Astrocyte (in vitro differentiated cells and primary cell): ENCODE measurements around the gene SIK3. TPM values are rescaled to one million over a fixed set of nuclear protein-coding genes. Genes with fewer than 3 reads are reported as not detected.

ENCODE experiments used
- DNase-seq: peaks from one replicate; pipeline ENCODE4 v3.0.0-alpha.2; 2010; ENCODE audit warnings: low read depth
- FAIRE-seq: peaks from 2 replicates; lab custom pipeline; 2011; peaks lifted over from hg19 to GRCh38; lab: Jason Lieb, UNC
- H2AFZ ChIP-seq: 2 replicates; pipeline ENCODE4 v1.6.0; 2012; ENCODE audit warnings: low read depth, low read length, inconsistent platforms
- H3K27ac ChIP-seq: 2 replicates; pipeline ENCODE4 v1.5.1; 2011; ENCODE audit warnings: low read depth, low read length, inconsistent platforms
- H3K27me3 ChIP-seq: 2 replicates; pipeline ENCODE4 v1.6.0; 2011; ENCODE audit warnings: low read length, inconsistent platforms; ENCODE audit not compliant: insufficient read depth
- H3K36me3 ChIP-seq: 2 replicates; pipeline ENCODE4 v1.5.1; 2011; ENCODE audit warnings: low read length, inconsistent platforms; ENCODE audit not compliant: insufficient read depth
- H3K4me1 ChIP-seq: 2 replicates; pipeline ENCODE4 v1.5.1; 2011; ENCODE audit warnings: low read length, inconsistent platforms; ENCODE audit not compliant: insufficient read depth
- H3K4me2 ChIP-seq: 2 replicates; pipeline ENCODE4 v1.6.0; 2012; ENCODE audit warnings: low read length, inconsistent platforms
- H3K4me3 ChIP-seq: 2 replicates; pipeline ENCODE4 v1.5.1; 2011; ENCODE audit warnings: low read depth, mild to moderate bottlenecking, low read length, inconsistent platforms; ENCODE audit not compliant: insufficient read depth
- H3K79me2 ChIP-seq: 2 replicates; pipeline ENCODE4 v1.6.0; 2012; ENCODE audit warnings: mild to moderate bottlenecking, low read length, inconsistent platforms; ENCODE audit not compliant: insufficient read depth
- H3K9ac ChIP-seq: 2 replicates; pipeline ENCODE4 v1.6.0; 2012; ENCODE audit warnings: mild to moderate bottlenecking, low read length, inconsistent platforms
- H3K9me3 ChIP-seq: 2 replicates; pipeline ENCODE4 v1.5.1; 2012; ENCODE audit warnings: low read depth, mild to moderate bottlenecking, low read length, inconsistent platforms; ENCODE audit not compliant: insufficient read depth
- H4K20me1 ChIP-seq: 2 replicates; pipeline ENCODE4 v1.6.0; 2012; ENCODE audit warnings: low read length, inconsistent platforms; ENCODE audit not compliant: insufficient read depth
- H3K27ac Mint-ChIP-seq: one replicate; pipeline ENCODE4 v1.8.0; 2021; ENCODE audit warnings: mild to moderate bottlenecking, mixed read lengths; ENCODE audit not compliant: unreplicated experiment
- H3K27me3 Mint-ChIP-seq: one replicate; pipeline ENCODE4 v1.8.0; 2021; ENCODE audit warnings: low read depth, mixed read lengths; ENCODE audit not compliant: unreplicated experiment
- H3K36me3 Mint-ChIP-seq: one replicate; pipeline ENCODE4 v1.8.0; 2021; ENCODE audit warnings: low read depth, mixed read lengths; ENCODE audit not compliant: unreplicated experiment
- H3K4me1 Mint-ChIP-seq: one replicate; pipeline ENCODE4 v1.8.0; 2021; ENCODE audit warnings: low read depth, mixed read lengths; ENCODE audit not compliant: unreplicated experiment
- H3K4me3 Mint-ChIP-seq: one replicate; pipeline ENCODE4 v1.8.0; 2021; ENCODE audit warnings: mild to moderate bottlenecking, moderate library complexity, mixed read lengths; ENCODE audit not compliant: unreplicated experiment
- H3K9me3 Mint-ChIP-seq: one replicate; pipeline ENCODE4 v1.8.0; 2021; ENCODE audit warnings: mild to moderate bottlenecking, mixed read lengths; ENCODE audit not compliant: unreplicated experiment
- CTCF ChIP-seq: IDR thresholded peaks from 2 replicates; pipeline ENCODE4 v1.5.1; 2011; ENCODE audit warnings: low read depth, mild to moderate bottlenecking, inconsistent platforms, low read length, moderate library complexity; ENCODE audit not compliant: insufficient read depth
- EZH2 ChIP-seq: IDR thresholded peaks from 2 replicates; pipeline ENCODE4 v1.6.1; 2012; ENCODE audit warnings: mild to moderate bottlenecking, low read length, inconsistent platforms; ENCODE audit not compliant: insufficient read depth
- total RNA-seq: library from RNA; stranded (reverse); gene quantifications from 2 replicates; pipeline ENCODE4 v1.2.1, GENCODE V29; 2021

Gene SIK3
- total RNA-seq, 1 donor from 2014 or later: 34.4 TPM

GRCh38 chr11:116931206-116931953 lies 166.8 kb downstream of the SIK3 start:
- no peaks in the 10 kb centered on the region for H3K27me3 ChIP-seq
- peak; percentile 36 for DNase-seq
- H3K36me3 ChIP-seq: no peaks in the 10 kb centered on the region
- no peaks in the 10 kb centered on the region for H3K79me2 ChIP-seq
- H4K20me1 ChIP-seq: peaks cover 5% of the 10 kb centered on the region
- H3K27me3 Mint-ChIP-seq: no peaks in the 10 kb centered on the region
- H3K4me2 ChIP-seq: no peak overlapping the region
- no peak for FAIRE-seq
- no peaks in the 10 kb centered on the region for H3K9me3 Mint-ChIP-seq
- H3K4me3 Mint-ChIP-seq: no peak overlapping the region
- H3K9me3 ChIP-seq: no peaks in the 10 kb centered on the region
- H3K27ac ChIP-seq: no peak overlapping the region
- peaks cover 5% of the 10 kb centered on the region for H3K36me3 Mint-ChIP-seq
- no peak overlapping the region for H3K27ac Mint-ChIP-seq
- peaks cover 3% of the 10 kb centered on the region for H3K4me1 ChIP-seq
- TF ChIP-seq EZH2: no peak
- no peak for TF ChIP-seq CTCF
- no peak overlapping the region for H3K9ac ChIP-seq
- H2AFZ ChIP-seq: no peak overlapping the region
- H3K4me1 Mint-ChIP-seq: peaks cover 27% of the 10 kb centered on the region
- no peak overlapping the region for H3K4me3 ChIP-seq

GRCh38 chr11:116930586-116930985 lies 167.6 kb downstream of the SIK3 start:
- Histone ChIP-seq H3K4me2 (peak overlapping the region; percentile 53), H3K4me3 (no peak overlapping the region), H3K79me2 (no peaks in the 10 kb centered on the region), H3K27ac (no peak overlapping the region), H3K27me3 (no peaks in the 10 kb centered on the region), H3K4me1 (peaks cover 3% of the 10 kb centered on the region), H3K9me3 (no peaks in the 10 kb centered on the region), H3K36me3 (no peaks in the 10 kb centered on the region), H3K9ac (peak overlapping the region; percentile 26), H2AFZ (no peak overlapping the region), H4K20me1 (peaks cover 5% of the 10 kb centered on the region)
- no peak for TF ChIP-seq EZH2
- TF ChIP-seq CTCF: no peak
- peaks cover 27% of the 10 kb centered on the region for H3K4me1 Mint-ChIP-seq
- no peak for FAIRE-seq
- no peak overlapping the region for H3K27ac Mint-ChIP-seq
- H3K9me3 Mint-ChIP-seq: no peaks in the 10 kb centered on the region
- H3K4me3 Mint-ChIP-seq: peak overlapping the region; percentile 8
- no peaks in the 10 kb centered on the region for H3K27me3 Mint-ChIP-seq
- DNase-seq: no peak
- peaks cover 4% of the 10 kb centered on the region for H3K36me3 Mint-ChIP-seq

- Histone ChIP-seq H3K9me3 (no peaks in the 10 kb centered on the region), H3K79me2 (no peaks in the 10 kb centered on the region), H3K4me2 (peak overlapping the region; percentile 53), H3K9ac (peak overlapping the region; percentile 26), H3K4me1 (peaks cover 3% of the 10 kb centered on the region), H3K4me3 (no peak overlapping the region), H3K36me3 (no peaks in the 10 kb centered on the region), H2AFZ (no peak overlapping the region), H4K20me1 (peaks cover 5% of the 10 kb centered on the region), H3K27ac (no peak overlapping the region), H3K27me3 (no peaks in the 10 kb centered on the region)
- no peaks in the 10 kb centered on the region for H3K27me3 Mint-ChIP-seq
- TF ChIP-seq EZH2 (no peak), CTCF (no peak)
- H3K27ac Mint-ChIP-seq: peak overlapping the region; percentile 29
- peaks cover 27% of the 10 kb centered on the region for H3K4me1 Mint-ChIP-seq
- H3K4me3 Mint-ChIP-seq: no peak overlapping the region
- peaks cover 5% of the 10 kb centered on the region for H3K36me3 Mint-ChIP-seq
- no peaks in the 10 kb centered on the region for H3K9me3 Mint-ChIP-seq
- FAIRE-seq: no peak
- DNase-seq: peak; percentile 32
These were observed 168.1 kb downstream of the SIK3 start for GRCh38 chr11:116930177-116930576.
